BLaER1 (cell line): ENCODE data around the gene MNAT1.
"Not testable (repeated sequence)": the region's sequence is repeated elsewhere in the genome, so short reads cannot be mapped to it uniquely, and the experiment has no call there.

Experiments used
- H3K27ac ChIP-seq: shearing (Covaris generic); formaldehyde crosslinking; 2 replicates; pipeline ENCODE4 v1.8.1; 2022
- H3K27me3 ChIP-seq: shearing (Covaris generic); formaldehyde crosslinking; 2 replicates; pipeline ENCODE4 v1.8.1; 2022
- H3K36me3 ChIP-seq: shearing (Covaris generic); formaldehyde crosslinking; 2 replicates; pipeline ENCODE4 v1.8.1; 2022
- H3K4me1 ChIP-seq: shearing (Covaris generic); formaldehyde crosslinking; 2 replicates; pipeline ENCODE4 v1.8.1; 2022
- H3K4me2 ChIP-seq: shearing (Covaris generic); formaldehyde crosslinking; 2 replicates; pipeline ENCODE4 v1.8.1; 2022
- H3K4me3 ChIP-seq: shearing (Covaris generic); formaldehyde crosslinking; 2 replicates; pipeline ENCODE4 v1.8.1; 2022
- H3K9ac ChIP-seq: shearing (Covaris generic); formaldehyde crosslinking; 2 replicates; pipeline ENCODE4 v1.8.1; 2022
- H3K9me3 ChIP-seq: shearing (Covaris generic); formaldehyde crosslinking; 2 replicates; pipeline ENCODE4 v1.8.1; 2022
- H4K20me1 ChIP-seq: shearing (Covaris generic); formaldehyde crosslinking; 2 replicates; pipeline ENCODE4 v1.8.1; 2022
- Cebpa-rat ChIP-seq: shearing (Covaris generic); IDR thresholded peaks from 2 replicates; pipeline ENCODE4 v1.8.1; 2022

Gene MNAT1

GRCh38 chr14:60863249-60863648 is 128.7 kb downstream of the MNAT1 start:
- TF ChIP-seq Cebpa-rat, result no peak
- H3K27ac ChIP-seq, result no peak overlapping the region
- no peaks in the 10 kb centered on the region for H3K9me3 ChIP-seq
- no peak overlapping the region for H3K4me3 ChIP-seq
- 0 out of 2 replicates have a peak, but pooled peaks cover 3% of the 10 kb centered on the region for H3K36me3 ChIP-seq
- 0 out of 2 replicates have a peak, but pooled peaks cover 8% of the 10 kb centered on the region for H4K20me1 ChIP-seq
- no peaks in the 10 kb centered on the region for H3K27me3 ChIP-seq
- H3K4me1 ChIP-seq, result no peaks in the 10 kb centered on the region
- no peak overlapping the region for H3K4me2 ChIP-seq
- H3K9ac ChIP-seq, result no peak overlapping the region

GRCh38 chr14:60865378-60866127 is 131.0 kb downstream of the MNAT1 start:
- Histone ChIP-seq H3K4me1 (no peaks in the 10 kb centered on the region), H3K27ac (no peak overlapping the region), H3K9me3 (no peaks in the 10 kb centered on the region), H3K4me2 (no peak overlapping the region), H3K4me3 (no peak overlapping the region), H3K36me3 (no peaks in the 10 kb centered on the region), H4K20me1 (0 out of 2 replicates have a peak, but pooled peaks cover 8% of the 10 kb centered on the region), H3K27me3 (no peaks in the 10 kb centered on the region), H3K9ac (no peak overlapping the region)
- no peak for TF ChIP-seq Cebpa-rat

GRCh38 chr14:60867503-60868172 is 133.1 kb downstream of the MNAT1 start:
- Histone ChIP-seq H3K9me3 (no peaks in the 10 kb centered on the region), H4K20me1 (0 out of 2 replicates have a peak, but pooled peaks cover 8% of the 10 kb centered on the region), H3K36me3 (no peaks in the 10 kb centered on the region), H3K4me1 (no peaks in the 10 kb centered on the region), H3K27me3 (no peaks in the 10 kb centered on the region), H3K4me2 (no peak overlapping the region), H3K27ac (no peak overlapping the region), H3K9ac (no peak overlapping the region), H3K4me3 (no peak overlapping the region)
- TF ChIP-seq Cebpa-rat, result no peak

- no peaks in the 10 kb centered on the region for H4K20me1 ChIP-seq
- H3K9ac ChIP-seq, result no peak overlapping the region
- no peak overlapping the region for H3K4me3 ChIP-seq
- H3K4me1 ChIP-seq, result no peaks in the 10 kb centered on the region
- H3K4me2 ChIP-seq, result no peak overlapping the region
- no peaks in the 10 kb centered on the region for H3K27me3 ChIP-seq
- peaks cover 16% of the 10 kb centered on the region for H3K9me3 ChIP-seq
- H3K36me3 ChIP-seq, result peaks cover 17% of the 10 kb centered on the region
- no peak for TF ChIP-seq Cebpa-rat
- no peak overlapping the region for H3K27ac ChIP-seq
These were observed 143.6 kb downstream of the MNAT1 start for GRCh38 chr14:60878121-60878520.

GRCh38 chr14:60878536-60878935 is 144.0 kb downstream of the MNAT1 start:
- Histone ChIP-seq H3K27ac (no peak overlapping the region), H4K20me1 (no peaks in the 10 kb centered on the region), H3K9ac (no peak overlapping the region), H3K4me3 (no peak overlapping the region), H3K27me3 (no peaks in the 10 kb centered on the region), H3K36me3 (peaks cover 17% of the 10 kb centered on the region), H3K4me2 (no peak overlapping the region), H3K9me3 (peaks cover 17% of the 10 kb centered on the region), H3K4me1 (no peaks in the 10 kb centered on the region)
- no peak for TF ChIP-seq Cebpa-rat

- TF ChIP-seq Cebpa-rat, result no peak
- H3K9me3 ChIP-seq, result peaks cover 28% of the 10 kb centered on the region
These were observed 147.7 kb downstream of the MNAT1 start for GRCh38 chr14:60882219-60882618.

GRCh38 chr14:60884134-60884533 is 149.6 kb downstream of the MNAT1 start:
- no peak overlapping the region for H3K27ac ChIP-seq
- H3K36me3 ChIP-seq, result peaks cover 17% of the 10 kb centered on the region
- H3K27me3 ChIP-seq, result no peaks in the 10 kb centered on the region
- no peaks in the 10 kb centered on the region for H4K20me1 ChIP-seq
- no peak overlapping the region for H3K4me2 ChIP-seq
- peaks cover 28% of the 10 kb centered on the region for H3K9me3 ChIP-seq
- no peak overlapping the region for H3K4me3 ChIP-seq
- H3K4me1 ChIP-seq, result no peaks in the 10 kb centered on the region
- TF ChIP-seq Cebpa-rat, result no peak
- no peak overlapping the region for H3K9ac ChIP-seq

More at GRCh38 chr14:60882219-60882618, 147.7 kb downstream of the MNAT1 start:
- no peaks in the 10 kb centered on the region for H3K4me1 ChIP-seq
- H3K4me2 ChIP-seq, result no peak overlapping the region
- no peaks in the 10 kb centered on the region for H4K20me1 ChIP-seq
- no peak overlapping the region for H3K9ac ChIP-seq
- peaks cover 17% of the 10 kb centered on the region for H3K36me3 ChIP-seq
- no peak overlapping the region for H3K4me3 ChIP-seq
- no peaks in the 10 kb centered on the region for H3K27me3 ChIP-seq
- H3K27ac ChIP-seq, result no peak overlapping the region

GRCh38 chr14:60890636-60891035 is 156.1 kb downstream of the MNAT1 start:
- not testable (repeated sequence) for H3K9me3 ChIP-seq, H3K4me1 ChIP-seq, H3K4me2 ChIP-seq, H3K4me3 ChIP-seq, H3K27ac ChIP-seq, H3K36me3 ChIP-seq, H4K20me1 ChIP-seq, H3K9ac ChIP-seq, H3K27me3 ChIP-seq

- Histone ChIP-seq H3K4me2 (no peak overlapping the region; the same call in 1 of the 2 replicates), H3K36me3 (no peaks in the 10 kb centered on the region), H4K20me1 (no peaks in the 10 kb centered on the region)
These were observed 159.3 kb downstream of the MNAT1 start for GRCh38 chr14:60893911-60894310.

GRCh38 chr14:60904381-60904780 is 169.8 kb downstream of the MNAT1 start:
- Histone ChIP-seq H3K4me3 (no peak overlapping the region), H3K36me3 (no peaks in the 10 kb centered on the region), H3K9ac (no peak overlapping the region), H3K27me3 (no peaks in the 10 kb centered on the region), H4K20me1 (no peaks in the 10 kb centered on the region), H3K27ac (no peak overlapping the region), H3K4me1 (no peaks in the 10 kb centered on the region), H3K4me2 (no peak overlapping the region), H3K9me3 (0 out of 2 replicates have a peak, but pooled peaks cover 6% of the 10 kb centered on the region)
- no peak for TF ChIP-seq Cebpa-rat

More at GRCh38 chr14:60893911-60894310, 159.3 kb downstream of the MNAT1 start:
- Histone ChIP-seq H3K9me3 (no peaks in the 10 kb centered on the region), H3K4me1 (peaks cover 7% of the 10 kb centered on the region; the same call in 1 of the 2 replicates), H3K27ac (no peak overlapping the region), H3K27me3 (no peaks in the 10 kb centered on the region), H3K4me3 (no peak overlapping the region), H3K9ac (no peak overlapping the region)
- no peak for TF ChIP-seq Cebpa-rat
